Mesendoderm (in vitro differentiated cells): ENCODE data around the gene CDK9.
A peak's percentile ranks its signal among the peaks of the same experiment; 100 is the strongest.

Experiments
- DNase-seq: peaks from one replicate; pipeline ENCODE4 v3.0.0; 2013
- H2AK5ac ChIP-seq: 2 replicates; pipeline ENCODE4 v1.6.1; 2013; ENCODE audit warnings: low read length, inconsistent platforms
- H2BK120ac ChIP-seq: 2 replicates; pipeline ENCODE4 v1.6.1; 2013; ENCODE audit warnings: low read depth, mild to moderate bottlenecking, low read length, moderate library complexity, mixed read lengths
- H2BK15ac ChIP-seq: replicated peaks from 2 replicates; pipeline ENCODE4 v1.6.1; 2013; ENCODE audit warnings: low read depth, mild to moderate bottlenecking, moderate library complexity
- H2BK5ac ChIP-seq: 2 replicates; pipeline ENCODE4 v1.6.1; 2013; ENCODE audit warnings: low read length, inconsistent platforms
- H3K18ac ChIP-seq: 2 replicates; pipeline ENCODE4 v1.6.1; 2013; ENCODE audit warnings: mild to moderate bottlenecking, low read length, mixed read lengths
- H3K23ac ChIP-seq: one replicate; pipeline ENCODE4 v1.6.1; 2013; ENCODE audit warnings: low read length
- H3K27ac ChIP-seq: 2 replicates; pipeline ENCODE4 v1.5.1; 2013; ENCODE audit warnings: low read depth, mild to moderate bottlenecking, inconsistent platforms, low read length, moderate library complexity
- H3K27me3 ChIP-seq: 2 replicates; pipeline ENCODE4 v1.6.1; 2013; ENCODE audit warnings: low read length, control low read depth, mild to moderate bottlenecking, inconsistent platforms; ENCODE audit not compliant: insufficient read depth, poor library complexity
- H3K36me3 ChIP-seq: 2 replicates; pipeline ENCODE4 v1.6.1; 2013; ENCODE audit warnings: low read length, inconsistent platforms; ENCODE audit not compliant: control insufficient read depth, insufficient read depth
- H3K4ac ChIP-seq: one replicate; pipeline ENCODE4 v1.6.1; 2013; ENCODE audit warnings: low read depth, mild to moderate bottlenecking, low read length, moderate library complexity
- H3K4me1 ChIP-seq: 2 replicates; pipeline ENCODE4 v1.6.1; 2013; ENCODE audit warnings: low read depth, low read length, inconsistent platforms; ENCODE audit not compliant: control insufficient read depth
- H3K4me2 ChIP-seq: 2 replicates; pipeline ENCODE4 v1.6.1; 2013; ENCODE audit warnings: low read length
- H3K4me3 ChIP-seq: 2 replicates; pipeline ENCODE4 v1.5.1; 2013; ENCODE audit warnings: mild to moderate bottlenecking, low read length
- H3K56ac ChIP-seq: one replicate; pipeline ENCODE4 v1.6.1; 2013; ENCODE audit warnings: low read length
- H3K79me1 ChIP-seq: 2 replicates; pipeline ENCODE4 v1.6.1; 2013; ENCODE audit warnings: low read length, inconsistent platforms
- H3K79me2 ChIP-seq: 2 replicates; pipeline ENCODE4 v1.6.1; 2013; ENCODE audit warnings: mild to moderate bottlenecking, low read length; ENCODE audit not compliant: control insufficient read depth, insufficient read depth
- H3K9ac ChIP-seq: 2 replicates; pipeline ENCODE4 v1.6.1; 2013; ENCODE audit warnings: low read length, inconsistent platforms
- H4K5ac ChIP-seq: one replicate; pipeline ENCODE4 v1.6.1; 2013; ENCODE audit warnings: low read length
- H4K8ac ChIP-seq: one replicate; pipeline ENCODE4 v1.6.1; 2013; ENCODE audit warnings: low read depth, mild to moderate bottlenecking, control low read depth, low read length, moderate library complexity
- WGBS: extraction: QIAGEN DNeasy Blood & Tissue Kit; methylation state at CpG from one replicate; pipeline ENCODE4 v1.1.7; 2013; ENCODE audit warnings: low lambda C conversion rate, missing lambda C conversion rate; ENCODE audit not compliant: insufficient coverage; ENCODE audit errors: extremely low coverage; 5-methylcytosine and 5-hydroxymethylcytosine counted together

CDK9 gene

GRCh38 chr9:127808347-127809001, 22.6 kb downstream of the CDK9 start:
- Histone ChIP-seq H3K4me2 (no peak overlapping the region), H2AK5ac (no peak overlapping the region), H2BK5ac (no peak overlapping the region), H3K27ac (no peak overlapping the region), H2BK120ac (no peak overlapping the region), H3K56ac (no peak overlapping the region), H3K79me2 (peaks cover 10% of the 10 kb centered on the region), H4K5ac (no peak overlapping the region), H3K23ac (no peak overlapping the region), H3K36me3 (peaks cover 6% of the 10 kb centered on the region), H3K9ac (no peak overlapping the region), H3K4me3 (no peak overlapping the region), H3K18ac (no peak overlapping the region), H3K4me1 (peaks cover 2% of the 10 kb centered on the region), H3K4ac (no peak overlapping the region), H3K79me1 (peaks cover 8% of the 10 kb centered on the region), H4K8ac (no peak overlapping the region), H2BK15ac (no peak overlapping the region), H3K27me3 (no peaks in the 10 kb centered on the region)
- no CpG with 5 or more reads among the region's 17 CpGs for WGBS
- DNase-seq: no peak

GRCh38 chr9:127809002-127809539, 23.2 kb downstream of the CDK9 start:
- no CpG with 5 or more reads among the region's 9 CpGs for WGBS
- Histone ChIP-seq H3K9ac (peak overlapping the region; percentile 66), H2BK120ac (no peak overlapping the region), H2BK5ac (no peak overlapping the region), H3K56ac (peak overlapping the region; percentile 84), H2BK15ac (no peak overlapping the region), H2AK5ac (no peak overlapping the region), H3K4me3 (no peak overlapping the region), H3K27ac (no peak overlapping the region), H3K4me2 (peak overlapping the region; percentile 59), H3K27me3 (no peaks in the 10 kb centered on the region), H3K79me1 (peaks cover 2% of the 10 kb centered on the region), H3K4me1 (no peaks in the 10 kb centered on the region), H3K23ac (no peak overlapping the region), H4K8ac (no peak overlapping the region), H3K79me2 (peaks cover 4% of the 10 kb centered on the region), H3K36me3 (peaks cover 7% of the 10 kb centered on the region), H4K5ac (no peak overlapping the region), H3K18ac (no peak overlapping the region), H3K4ac (no peak overlapping the region)
- peak; percentile 47 for DNase-seq

- H4K8ac ChIP-seq: no peak overlapping the region
- no peak overlapping the region for H2BK15ac ChIP-seq
- peaks cover 7% of the 10 kb centered on the region for H3K36me3 ChIP-seq
- H2BK120ac ChIP-seq: no peak overlapping the region
- H2BK5ac ChIP-seq: no peak overlapping the region
- no peak overlapping the region for H3K4me3 ChIP-seq
- no peak overlapping the region for H2AK5ac ChIP-seq
- H3K79me2 ChIP-seq: no peaks in the 10 kb centered on the region
- no peaks in the 10 kb centered on the region for H3K4me1 ChIP-seq
- H3K27ac ChIP-seq: no peak overlapping the region
- H4K5ac ChIP-seq: no peak overlapping the region
- WGBS: no CpG with 5 or more reads among the region's 57 CpGs
- peak overlapping the region; percentile 66 for H3K9ac ChIP-seq
- peak overlapping the region; percentile 84 for H3K56ac ChIP-seq
- H3K23ac ChIP-seq: no peak overlapping the region
- DNase-seq: peak; percentile 77
- no peaks in the 10 kb centered on the region for H3K79me1 ChIP-seq
- H3K27me3 ChIP-seq: no peaks in the 10 kb centered on the region
- H3K18ac ChIP-seq: no peak overlapping the region
- H3K4ac ChIP-seq: no peak overlapping the region
- H3K4me2 ChIP-seq: peak overlapping the region; percentile 59
Measured at GRCh38 chr9:127809540-127810377, 23.9 kb downstream of the CDK9 start.

GRCh38 chr9:127810378-127811187, 24.7 kb downstream of the CDK9 start:
- H3K9ac ChIP-seq: peak overlapping the region; percentile 56
- H2BK15ac ChIP-seq: no peak overlapping the region
- no peaks in the 10 kb centered on the region for H3K79me2 ChIP-seq
- H3K23ac ChIP-seq: no peak overlapping the region
- H4K5ac ChIP-seq: no peak overlapping the region
- WGBS: no CpG with 5 or more reads among the region's 10 CpGs
- no peak overlapping the region for H2BK5ac ChIP-seq
- H3K27ac ChIP-seq: no peak overlapping the region
- no peak overlapping the region for H3K4ac ChIP-seq
- H3K56ac ChIP-seq: no peak overlapping the region
- H3K79me1 ChIP-seq: no peaks in the 10 kb centered on the region
- H3K27me3 ChIP-seq: no peaks in the 10 kb centered on the region
- peaks cover 7% of the 10 kb centered on the region for H3K36me3 ChIP-seq
- H3K4me3 ChIP-seq: no peak overlapping the region
- DNase-seq: no peak
- H3K4me2 ChIP-seq: no peak overlapping the region
- H2BK120ac ChIP-seq: no peak overlapping the region
- H4K8ac ChIP-seq: no peak overlapping the region
- H3K4me1 ChIP-seq: no peaks in the 10 kb centered on the region
- H3K18ac ChIP-seq: no peak overlapping the region
- no peak overlapping the region for H2AK5ac ChIP-seq

GRCh38 chr9:127812011-127812410, 26.2 kb downstream of the CDK9 start:
- Histone ChIP-seq H3K18ac (no peak overlapping the region), H4K8ac (no peak overlapping the region), H3K4me2 (no peak overlapping the region), H3K79me1 (no peaks in the 10 kb centered on the region), H4K5ac (no peak overlapping the region), H3K27ac (no peak overlapping the region), H2BK5ac (no peak overlapping the region), H3K79me2 (no peaks in the 10 kb centered on the region), H2AK5ac (no peak overlapping the region), H3K4me1 (no peaks in the 10 kb centered on the region), H3K56ac (no peak overlapping the region), H3K4ac (no peak overlapping the region), H3K9ac (no peak overlapping the region), H3K36me3 (peaks cover 7% of the 10 kb centered on the region), H3K4me3 (no peak overlapping the region), H2BK120ac (no peak overlapping the region), H2BK15ac (no peak overlapping the region), H3K23ac (no peak overlapping the region), H3K27me3 (no peaks in the 10 kb centered on the region)
- no peak for DNase-seq
- WGBS: no CpG with 5 or more reads among the region's 6 CpGs
